Measurements from ENCODE around the gene FBXO11. TPM values are rescaled to one million over a fixed set of nuclear protein-coding genes. Genes with fewer than 3 reads are reported as not detected.
A peak's percentile ranks its signal among the peaks of the same experiment; 100 is the strongest.
"Not testable (repeated sequence)": the region's sequence is repeated elsewhere in the genome, so short reads cannot be mapped to it uniquely, and the experiment has no call there.

FBXO11 gene
- total and polyA plus RNA-seq, 2 donors (not counting 1 experiment from before 2014, with no cell fraction given), result 37.7 to 81.6 TPM

GRCh38 chr2:47864566-47864965, 41.7 kb downstream of the FBXO11 start:
- Histone ChIP-seq H3K79me2 (ENCODE audit: control insufficient read depth, insufficient read depth, low read length) (peaks cover 83% of the 10 kb centered on the region), H3K9ac (ENCODE audit: insufficient read depth, low read length) (no peak overlapping the region), H3K27me3 (ENCODE audit: control insufficient read depth, insufficient read depth, low read length) (no peaks in the 10 kb centered on the region), H4K20me1 (ENCODE audit: control insufficient read depth, extremely low read depth, insufficient read depth, low read length) (peaks cover 4% of the 10 kb centered on the region), H3K4me1 (ENCODE audit: control insufficient read depth, extremely low read depth, insufficient read depth, low read length) (peaks cover 3% of the 10 kb centered on the region), H3K36me3 (ENCODE audit: control insufficient read depth, insufficient read depth, low read length) (no peaks in the 10 kb centered on the region), H3K27ac (ENCODE audit: insufficient read depth, low read length) (no peak overlapping the region), H2AFZ (ENCODE audit: low read length) (no peak overlapping the region), H3K4me3 (replicated peaks in 1 of 4; ENCODE audit: control extremely low read depth in 1 of 4, insufficient read depth in 1 of 4, low read depth in 3 of 4, low read length in 4 of 4) (no peak overlapping the region), H3K4me2 (ENCODE audit: extremely low read depth, insufficient read depth, low read length) (no peak overlapping the region), H3K9me3 (ENCODE audit: control insufficient read depth, insufficient read depth, low read depth, low read length) (no peaks in the 10 kb centered on the region)
- TF ChIP-seq EZH2 (IDR thresholded peaks at IDR 0.05; ENCODE audit: low read length, missing control alignments) (no peak), CTCF (conservative IDR thresholded peaks at IDR 0.05 in 1 of 2, IDR thresholded peaks at IDR 0.05 in 1 of 2; ENCODE audit: low read depth in 1 of 2, low read length in 2 of 2) (no peak)
- no peak for DNase-seq (ENCODE audit: low read depth in 2 of 2)

GRCh38 chr2:47862949-47863348, 43.3 kb downstream of the FBXO11 start:
- Histone ChIP-seq H3K4me2 (ENCODE audit: extremely low read depth, insufficient read depth, low read length) (no peak overlapping the region), H3K27ac (ENCODE audit: insufficient read depth, low read length) (no peak overlapping the region), H3K36me3 (ENCODE audit: control insufficient read depth, insufficient read depth, low read length) (no peaks in the 10 kb centered on the region), H3K9ac (ENCODE audit: insufficient read depth, low read length) (no peak overlapping the region), H3K4me1 (ENCODE audit: control insufficient read depth, extremely low read depth, insufficient read depth, low read length) (peaks cover 3% of the 10 kb centered on the region), H3K27me3 (ENCODE audit: control insufficient read depth, insufficient read depth, low read length) (no peaks in the 10 kb centered on the region), H3K79me2 (ENCODE audit: control insufficient read depth, insufficient read depth, low read length) (peaks cover 84% of the 10 kb centered on the region), H3K4me3 (replicated peaks in 1 of 4; ENCODE audit: control extremely low read depth in 1 of 4, insufficient read depth in 1 of 4, low read depth in 3 of 4, low read length in 4 of 4) (no peak overlapping the region), H3K9me3 (ENCODE audit: control insufficient read depth, insufficient read depth, low read depth, low read length) (no peaks in the 10 kb centered on the region), H2AFZ (ENCODE audit: low read length) (no peak overlapping the region), H4K20me1 (ENCODE audit: control insufficient read depth, extremely low read depth, insufficient read depth, low read length) (peaks cover 4% of the 10 kb centered on the region)
- DNase-seq (ENCODE audit: low read depth in 2 of 2), result no peak
- TF ChIP-seq CTCF (conservative IDR thresholded peaks at IDR 0.05 in 1 of 2, IDR thresholded peaks at IDR 0.05 in 1 of 2; ENCODE audit: low read depth in 1 of 2, low read length in 2 of 2) (no peak), EZH2 (IDR thresholded peaks at IDR 0.05; ENCODE audit: low read length, missing control alignments) (no peak)

GRCh38 chr2:47853067-47853777, 53.1 kb downstream of the FBXO11 start:
- H3K27me3 ChIP-seq (ENCODE audit: control insufficient read depth, insufficient read depth, low read length); H3K9ac ChIP-seq (ENCODE audit: insufficient read depth, low read length); H3K4me2 ChIP-seq (ENCODE audit: extremely low read depth, insufficient read depth, low read length); H2AFZ ChIP-seq (ENCODE audit: low read length); H3K9me3 ChIP-seq (ENCODE audit: control insufficient read depth, insufficient read depth, low read depth, low read length); H3K4me3 ChIP-seq (replicated peaks in 1 of 4; ENCODE audit: control extremely low read depth in 1 of 4, insufficient read depth in 1 of 4, low read depth in 3 of 4, low read length in 4 of 4); H3K36me3 ChIP-seq (ENCODE audit: control insufficient read depth, insufficient read depth, low read length); H3K27ac ChIP-seq (ENCODE audit: insufficient read depth, low read length); H3K4me1 ChIP-seq (ENCODE audit: control insufficient read depth, extremely low read depth, insufficient read depth, low read length); H4K20me1 ChIP-seq (ENCODE audit: control insufficient read depth, extremely low read depth, insufficient read depth, low read length): not testable (repeated sequence)
- DNase-seq (ENCODE audit: low read depth in 2 of 2), result peak in 1 of 2 donors; percentile 76
- H3K79me2 ChIP-seq (ENCODE audit: control insufficient read depth, insufficient read depth, low read length), result peaks cover 88% of the 10 kb centered on the region

Data from fibroblast of lung (primary cell).